Measurements from ENCODE around the gene UMAD1. TPM values are rescaled to one million over a fixed set of nuclear protein-coding genes. Genes with fewer than 3 reads are reported as not detected.

UMAD1 gene
- total and polyA plus RNA-seq, 10 donors, result 7.6 to 21.2 (median 14.2) TPM

DNA sequence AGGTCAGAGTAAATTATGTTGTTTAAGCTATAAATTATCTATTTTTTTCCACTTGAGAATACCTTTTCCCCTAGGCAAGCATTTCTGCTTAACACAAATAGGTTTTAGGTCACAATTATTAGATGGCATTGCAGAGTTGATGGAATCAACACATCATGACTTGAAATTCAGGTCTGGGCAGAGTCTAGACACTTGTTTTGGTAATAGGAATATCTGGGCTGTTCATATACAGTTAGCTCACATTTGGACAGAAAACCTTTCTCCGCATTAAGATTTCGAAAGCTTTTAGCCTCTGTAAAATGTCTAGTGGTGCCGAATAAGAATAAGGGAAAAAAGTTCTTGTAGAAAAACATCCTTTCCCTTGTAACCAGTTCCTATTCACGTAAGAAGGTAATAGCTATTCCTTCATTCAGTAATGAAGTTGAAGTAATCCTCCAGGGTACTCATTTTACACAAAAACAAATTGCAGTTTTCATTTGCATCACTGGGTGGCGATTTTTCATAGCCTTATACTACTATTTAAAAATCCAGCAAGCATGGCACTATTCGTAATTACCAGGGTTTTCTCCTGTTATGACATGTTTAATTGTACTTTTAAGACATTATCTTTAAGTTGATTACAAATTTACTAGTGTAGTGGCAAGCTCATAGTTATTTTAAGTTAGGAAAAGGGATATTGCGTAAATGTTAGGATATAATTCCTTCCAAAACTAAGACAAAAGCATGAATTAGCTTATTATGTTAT, 40.8 kb downstream of the UMAD1 start:
- Histone ChIP-seq H3K4me1 (peaks cover 9 to 31% (median 21%) of the 10 kb centered on the region in 6 donors), H3K4me3 (no peak overlapping the region), H3K9me3 (peaks cover 0 to 11% (median 9%) of the 10 kb centered on the region in 8 donors), H3K36me3 (peaks cover 0 to 12% (median 0%) of the 10 kb centered on the region in 6 donors), H3K27me3 (replicated peaks in 1 of 7) (no peaks in the 10 kb centered on the region), H3K27ac (peak overlapping the region in 7 of 8 donors; percentile 52 to 73 (median 65))
- no peak for TF ChIP-seq POLR2A (IDR thresholded peaks at IDR 0.05)
- TF ChIP-seq, protein P1, sequence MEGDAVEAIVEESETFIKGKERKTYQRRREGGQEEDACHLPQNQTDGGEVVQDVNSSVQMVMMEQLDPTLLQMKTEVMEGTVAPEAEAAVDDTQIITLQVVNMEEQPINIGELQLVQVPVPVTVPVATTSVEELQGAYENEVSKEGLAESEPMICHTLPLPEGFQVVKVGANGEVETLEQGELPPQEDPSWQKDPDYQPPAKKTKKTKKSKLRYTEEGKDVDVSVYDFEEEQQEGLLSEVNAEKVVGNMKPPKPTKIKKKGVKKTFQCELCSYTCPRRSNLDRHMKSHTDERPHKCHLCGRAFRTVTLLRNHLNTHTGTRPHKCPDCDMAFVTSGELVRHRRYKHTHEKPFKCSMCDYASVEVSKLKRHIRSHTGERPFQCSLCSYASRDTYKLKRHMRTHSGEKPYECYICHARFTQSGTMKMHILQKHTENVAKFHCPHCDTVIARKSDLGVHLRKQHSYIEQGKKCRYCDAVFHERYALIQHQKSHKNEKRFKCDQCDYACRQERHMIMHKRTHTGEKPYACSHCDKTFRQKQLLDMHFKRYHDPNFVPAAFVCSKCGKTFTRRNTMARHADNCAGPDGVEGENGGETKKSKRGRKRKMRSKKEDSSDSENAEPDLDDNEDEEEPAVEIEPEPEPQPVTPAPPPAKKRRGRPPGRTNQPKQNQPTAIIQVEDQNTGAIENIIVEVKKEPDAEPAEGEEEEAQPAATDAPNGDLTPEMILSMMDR (IDR thresholded peaks at IDR 0.05 in 8 of 11, conservative IDR thresholded peaks at IDR 0.05 in 3 of 11), result peak; percentile 16 to 70 (median 66)
- no peak for TF ChIP-seq POLR2AphosphoS5 (IDR thresholded peaks at IDR 0.05)
- WGBS, 5 donors, result 39 to 46% (median 41%) methylated on average over 7 of the region's 7 CpGs
- intact Hi-C loops (cut with DNase I; ENCODE audit: low total_unique reads), result loop anchor here (10.0 kb wide), 1 partner anchor 533 kb away; no protein-coding TSS in a partner anchor
- DNase-seq, result no peak

DNA sequence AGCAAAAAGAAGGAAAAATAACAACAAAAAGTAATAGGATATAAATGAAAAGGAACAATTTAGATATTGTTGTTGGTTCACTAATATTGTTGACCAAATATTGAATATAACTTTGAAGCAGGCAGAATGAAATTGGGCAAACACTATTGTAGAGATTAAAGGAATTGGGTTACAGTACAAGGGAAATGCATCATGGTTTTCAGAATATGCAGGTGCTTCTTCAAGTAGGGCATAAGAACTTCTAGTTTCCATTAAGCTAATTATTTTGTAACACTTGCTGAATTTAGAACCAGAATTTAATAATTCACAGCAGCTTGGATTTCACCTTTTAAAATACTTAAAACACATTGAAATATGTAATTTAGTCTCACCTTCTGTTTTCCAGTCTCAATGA, 41.4 kb downstream of the UMAD1 start:
- intact Hi-C loops (cut with DNase I; ENCODE audit: low total_unique reads), result loop anchor here (10.0 kb wide), 1 partner anchor 533 kb away; no protein-coding TSS in a partner anchor
- H3K27ac ChIP-seq, result peak overlapping the region in 5 of 8 donors; percentile 52 to 66 (median 65)
- DNase-seq, result no peak
- H3K36me3 ChIP-seq, result peaks cover 0 to 9% (median 0%) of the 10 kb centered on the region in 6 donors
- peaks cover 0 to 11% (median 9%) of the 10 kb centered on the region in 8 donors for H3K9me3 ChIP-seq
- TF ChIP-seq POLR2A (IDR thresholded peaks at IDR 0.05) (no peak), POLR2AphosphoS5 (IDR thresholded peaks at IDR 0.05) (no peak)
- TF ChIP-seq, protein P1 (IDR thresholded peaks at IDR 0.05 in 8 of 11, conservative IDR thresholded peaks at IDR 0.05 in 3 of 11), result no peak
- no peaks in the 10 kb centered on the region for H3K27me3 ChIP-seq (replicated peaks in 1 of 7)
- H3K4me3 ChIP-seq, result no peak overlapping the region
- peaks cover 9 to 34% (median 23%) of the 10 kb centered on the region in 6 donors for H3K4me1 ChIP-seq

DNA sequence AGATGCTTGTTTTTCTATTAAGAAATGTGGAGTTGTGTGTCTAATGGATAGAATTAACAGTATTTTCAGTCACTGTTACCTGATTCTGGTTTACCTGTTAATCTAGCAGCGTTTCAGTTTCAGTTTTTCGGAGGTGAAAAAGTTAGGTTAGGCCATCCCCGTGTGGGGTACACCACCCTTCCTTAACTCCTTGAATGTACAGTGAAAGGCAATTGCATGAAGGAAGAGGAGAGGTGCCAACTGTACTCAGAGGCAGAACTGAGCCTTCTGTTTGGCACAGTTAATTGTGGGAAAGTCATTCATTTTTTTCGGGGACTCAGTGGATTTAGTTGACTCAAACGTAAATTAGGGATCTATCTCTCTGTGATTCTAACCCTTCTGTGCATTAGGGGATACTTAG, 42.3 kb downstream of the UMAD1 start:
- intact Hi-C loops (cut with DNase I; ENCODE audit: low total_unique reads), result loop anchor here (10.0 kb wide), 1 partner anchor 532 kb away; no protein-coding TSS in a partner anchor
- 62 to 84% (median 67%) methylated on average over 5 of the region's 5 CpGs for WGBS, 5 donors

More for the DNA sequence above, 42.3 kb downstream of the UMAD1 start:
- peaks cover 0 to 3% (median 2%) of the 10 kb centered on the region in 8 donors for H3K9me3 ChIP-seq
- peaks cover 0 to 2% (median 0%) of the 10 kb centered on the region in 6 donors for H3K36me3 ChIP-seq
- H3K4me3 ChIP-seq, result no peak overlapping the region
- H3K27me3 ChIP-seq (replicated peaks in 1 of 7), result no peaks in the 10 kb centered on the region
- peak overlapping the region in 1 of 8 donors; percentile 8 for H3K27ac ChIP-seq
- DNase-seq, result no peak
- H3K4me1 ChIP-seq, result peaks cover 14 to 43% (median 32%) of the 10 kb centered on the region in 6 donors
- TF ChIP-seq POLR2A (IDR thresholded peaks at IDR 0.05) (no peak), POLR2AphosphoS5 (IDR thresholded peaks at IDR 0.05) (no peak)
- TF ChIP-seq, protein P1 (IDR thresholded peaks at IDR 0.05 in 8 of 11, conservative IDR thresholded peaks at IDR 0.05 in 3 of 11), result no peak
